ENCODE measurements around the gene NCOA7.
"Not testable (repeated sequence)": the region's sequence is repeated elsewhere in the genome, so short reads cannot be mapped to it uniquely, and the experiment has no call there.

Gene NCOA7

GRCh38 chr6:125841356-125842090, 50.8 kb downstream of the NCOA7 start:
- no peaks in the 10 kb centered on the region for H3K4me1 ChIP-seq (ENCODE audit: control insufficient read depth, insufficient read depth, low read length)
- H3K27me3 ChIP-seq (ENCODE audit: control insufficient read depth in 1 of 2, insufficient read depth in 2 of 2, low read length in 2 of 2): no peaks in the 10 kb centered on the region
- H3K27ac ChIP-seq (ENCODE audit: low read length): no peak overlapping the region
- no peak overlapping the region for H3K9ac ChIP-seq (ENCODE audit: low read length in 2 of 2)
- no peaks in the 10 kb centered on the region for H3K9me3 ChIP-seq (ENCODE audit: control insufficient read depth in 2 of 2, low read length in 2 of 2)
- no peaks in the 10 kb centered on the region for H3K36me3 ChIP-seq (ENCODE audit: control insufficient read depth in 2 of 2, insufficient read depth in 2 of 2, low read length in 2 of 2)
- no peak overlapping the region for H3K4me3 ChIP-seq (ENCODE audit: low read length in 2 of 2)

- H3K27me3 ChIP-seq (ENCODE audit: control insufficient read depth in 1 of 2, insufficient read depth in 2 of 2, low read length in 2 of 2): no peaks in the 10 kb centered on the region
- H3K4me1 ChIP-seq (ENCODE audit: control insufficient read depth, insufficient read depth, low read length): no peaks in the 10 kb centered on the region
- H3K9me3 ChIP-seq (ENCODE audit: control insufficient read depth in 2 of 2, low read length in 2 of 2): no peaks in the 10 kb centered on the region
- H3K27ac ChIP-seq (ENCODE audit: low read length): no peak overlapping the region
- H3K9ac ChIP-seq (ENCODE audit: low read length in 2 of 2): no peak overlapping the region
- no peaks in the 10 kb centered on the region for H3K36me3 ChIP-seq (ENCODE audit: control insufficient read depth in 2 of 2, insufficient read depth in 2 of 2, low read length in 2 of 2)
- H3K4me3 ChIP-seq (ENCODE audit: low read length in 2 of 2): no peak overlapping the region
These were observed 51.4 kb downstream of the NCOA7 start for GRCh38 chr6:125842091-125842626.

DNA sequence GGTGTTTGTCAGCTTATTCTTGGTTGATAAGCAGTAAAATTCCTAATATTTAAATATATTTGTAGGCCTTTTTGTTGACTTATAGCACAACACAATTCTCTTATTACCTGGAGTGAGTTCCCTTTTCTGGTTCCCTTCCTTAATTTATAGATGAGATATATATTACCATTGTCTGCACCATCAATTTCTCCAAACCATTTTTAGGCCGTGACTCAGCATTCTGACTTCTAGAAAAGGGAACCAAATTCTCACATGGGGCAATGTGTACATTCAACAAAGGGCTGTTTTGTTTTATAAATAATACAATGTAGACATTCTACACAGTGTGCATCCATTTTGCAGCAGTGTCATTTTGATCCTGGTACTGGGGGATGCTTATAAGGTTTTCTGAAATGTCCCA, 52.8 kb downstream of the NCOA7 start:
- no peaks in the 10 kb centered on the region for H3K36me3 ChIP-seq (ENCODE audit: control insufficient read depth in 2 of 2, insufficient read depth in 2 of 2, low read length in 2 of 2)
- H3K4me3 ChIP-seq (ENCODE audit: low read length in 2 of 2): no peak overlapping the region
- no peaks in the 10 kb centered on the region for H3K9me3 ChIP-seq (ENCODE audit: control insufficient read depth in 2 of 2, low read length in 2 of 2)
- no peak overlapping the region for H3K27ac ChIP-seq (ENCODE audit: low read length)
- no peaks in the 10 kb centered on the region for H3K27me3 ChIP-seq (ENCODE audit: control insufficient read depth in 1 of 2, insufficient read depth in 2 of 2, low read length in 2 of 2)
- H3K9ac ChIP-seq (ENCODE audit: low read length in 2 of 2): no peak overlapping the region
- no peaks in the 10 kb centered on the region for H3K4me1 ChIP-seq (ENCODE audit: control insufficient read depth, insufficient read depth, low read length)

DNA sequence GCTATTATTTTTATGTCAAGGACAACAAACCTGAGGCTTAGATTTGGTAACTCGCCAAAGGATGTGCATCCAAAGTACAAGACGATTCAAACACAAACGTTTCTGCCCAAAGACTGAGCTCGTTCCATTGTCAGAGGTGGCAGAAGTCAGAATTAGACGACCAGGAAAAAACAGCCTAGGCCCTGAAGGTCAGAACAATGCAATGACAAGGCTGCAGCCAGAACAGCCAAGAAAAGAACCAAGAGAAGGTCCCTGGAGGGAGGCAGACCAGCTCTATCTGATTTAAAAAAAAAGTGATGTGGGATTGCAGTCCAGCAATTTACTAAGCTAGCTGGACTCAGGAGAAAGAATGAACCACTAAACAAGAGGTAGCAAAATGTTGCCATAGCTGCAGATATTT, 54.2 kb downstream of the NCOA7 start:
- no peak overlapping the region for H3K4me3 ChIP-seq (ENCODE audit: low read length in 2 of 2)
- H3K27ac ChIP-seq (ENCODE audit: low read length): no peak overlapping the region
- H3K36me3 ChIP-seq (ENCODE audit: control insufficient read depth in 2 of 2, insufficient read depth in 2 of 2, low read length in 2 of 2): no peaks in the 10 kb centered on the region
- no peaks in the 10 kb centered on the region for H3K9me3 ChIP-seq (ENCODE audit: control insufficient read depth in 2 of 2, low read length in 2 of 2)
- no peaks in the 10 kb centered on the region for H3K4me1 ChIP-seq (ENCODE audit: control insufficient read depth, insufficient read depth, low read length)
- H3K9ac ChIP-seq (ENCODE audit: low read length in 2 of 2): no peak overlapping the region
- no peaks in the 10 kb centered on the region for H3K27me3 ChIP-seq (ENCODE audit: control insufficient read depth in 1 of 2, insufficient read depth in 2 of 2, low read length in 2 of 2)

- H3K4me1 ChIP-seq (ENCODE audit: control insufficient read depth, insufficient read depth, low read length): no peaks in the 10 kb centered on the region
- no peak overlapping the region for H3K4me3 ChIP-seq (ENCODE audit: low read length in 2 of 2)
- no peaks in the 10 kb centered on the region for H3K27me3 ChIP-seq (ENCODE audit: control insufficient read depth in 1 of 2, insufficient read depth in 2 of 2, low read length in 2 of 2)
- H3K36me3 ChIP-seq (ENCODE audit: control insufficient read depth in 2 of 2, insufficient read depth in 2 of 2, low read length in 2 of 2): no peaks in the 10 kb centered on the region
- no peaks in the 10 kb centered on the region for H3K9me3 ChIP-seq (ENCODE audit: control insufficient read depth in 2 of 2, low read length in 2 of 2)
- no peak overlapping the region for H3K27ac ChIP-seq (ENCODE audit: low read length)
- H3K9ac ChIP-seq (ENCODE audit: low read length in 2 of 2): no peak overlapping the region
These were observed 55.7 kb downstream of the NCOA7 start for GRCh38 chr6:125846292-125847024.

- H3K4me1 ChIP-seq (ENCODE audit: control insufficient read depth, insufficient read depth, low read length); H3K36me3 ChIP-seq (ENCODE audit: control insufficient read depth in 2 of 2, insufficient read depth in 2 of 2, low read length in 2 of 2); H3K9me3 ChIP-seq (ENCODE audit: control insufficient read depth in 2 of 2, low read length in 2 of 2); H3K9ac ChIP-seq (ENCODE audit: low read length in 2 of 2); H3K27ac ChIP-seq (ENCODE audit: low read length); H3K4me3 ChIP-seq (ENCODE audit: low read length in 2 of 2); H3K27me3 ChIP-seq (ENCODE audit: control insufficient read depth in 1 of 2, insufficient read depth in 2 of 2, low read length in 2 of 2): not testable (repeated sequence)
These were observed 57.5 kb downstream of the NCOA7 start for GRCh38 chr6:125848286-125848685.

DNA sequence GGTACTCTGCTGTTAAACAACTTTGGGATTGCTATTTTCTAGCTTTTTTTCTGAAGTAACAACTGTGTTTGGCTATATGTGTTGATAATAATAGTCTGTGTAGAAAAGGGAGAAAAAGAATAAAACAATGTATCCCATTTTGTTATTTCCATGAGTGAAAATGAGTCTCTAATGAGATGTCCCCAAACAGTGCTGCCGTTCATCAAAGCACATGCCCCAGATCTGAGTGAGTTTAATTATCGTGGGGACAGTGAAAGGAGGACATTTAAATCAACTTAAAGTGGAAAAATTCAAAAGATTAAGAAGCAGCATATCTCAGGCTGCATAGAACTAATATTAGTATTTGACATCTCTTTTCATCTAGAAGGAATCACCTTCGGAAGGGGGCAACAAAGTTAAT, 59.6 kb downstream of the NCOA7 start:
- no peak overlapping the region for H3K27ac ChIP-seq (ENCODE audit: low read length)
- H3K4me1 ChIP-seq (ENCODE audit: control insufficient read depth, insufficient read depth, low read length): no peaks in the 10 kb centered on the region
- H3K4me3 ChIP-seq (ENCODE audit: low read length in 2 of 2): no peak overlapping the region
- no peaks in the 10 kb centered on the region for H3K36me3 ChIP-seq (ENCODE audit: control insufficient read depth in 2 of 2, insufficient read depth in 2 of 2, low read length in 2 of 2)
- H3K27me3 ChIP-seq (ENCODE audit: control insufficient read depth in 1 of 2, insufficient read depth in 2 of 2, low read length in 2 of 2): no peaks in the 10 kb centered on the region
- no peak overlapping the region for H3K9ac ChIP-seq (ENCODE audit: low read length in 2 of 2)
- no peaks in the 10 kb centered on the region for H3K9me3 ChIP-seq (ENCODE audit: control insufficient read depth in 2 of 2, low read length in 2 of 2)

DNA sequence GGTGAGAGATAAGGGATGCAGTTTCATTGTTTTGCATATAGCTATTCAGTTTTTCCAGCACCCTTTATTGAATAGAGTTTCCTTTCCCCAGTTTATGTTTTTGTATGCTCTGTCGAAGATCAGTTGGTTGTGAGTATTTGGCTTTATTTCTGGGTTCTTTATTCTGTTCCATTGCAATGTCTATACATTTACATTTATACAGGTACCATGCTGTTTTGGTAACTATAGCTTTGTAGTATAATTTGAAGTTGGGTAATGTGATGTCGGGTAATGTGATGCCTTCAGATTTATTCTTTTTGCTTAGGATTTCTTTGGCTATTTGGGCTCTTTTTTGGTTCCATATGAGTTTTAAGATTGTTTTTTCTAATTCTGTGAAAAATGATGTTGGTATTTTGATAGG, 61.8 kb downstream of the NCOA7 start:
- H3K4me3 ChIP-seq (ENCODE audit: low read length in 2 of 2): no peak overlapping the region
- H3K9ac ChIP-seq (ENCODE audit: low read length in 2 of 2): no peak overlapping the region
- no peaks in the 10 kb centered on the region for H3K9me3 ChIP-seq (ENCODE audit: control insufficient read depth in 2 of 2, low read length in 2 of 2)
- H3K4me1 ChIP-seq (ENCODE audit: control insufficient read depth, insufficient read depth, low read length): no peaks in the 10 kb centered on the region
- no peaks in the 10 kb centered on the region for H3K36me3 ChIP-seq (ENCODE audit: control insufficient read depth in 2 of 2, insufficient read depth in 2 of 2, low read length in 2 of 2)
- H3K27me3 ChIP-seq (ENCODE audit: control insufficient read depth in 1 of 2, insufficient read depth in 2 of 2, low read length in 2 of 2): no peaks in the 10 kb centered on the region
- H3K27ac ChIP-seq (ENCODE audit: low read length): no peak overlapping the region

- H3K9ac ChIP-seq (ENCODE audit: low read length in 2 of 2): no peak overlapping the region
- H3K9me3 ChIP-seq (ENCODE audit: control insufficient read depth in 2 of 2, low read length in 2 of 2): no peaks in the 10 kb centered on the region
- H3K4me3 ChIP-seq (ENCODE audit: low read length in 2 of 2): no peak overlapping the region
- no peaks in the 10 kb centered on the region for H3K27me3 ChIP-seq (ENCODE audit: control insufficient read depth in 1 of 2, insufficient read depth in 2 of 2, low read length in 2 of 2)
- H3K27ac ChIP-seq (ENCODE audit: low read length): no peak overlapping the region
- H3K36me3 ChIP-seq (ENCODE audit: control insufficient read depth in 2 of 2, insufficient read depth in 2 of 2, low read length in 2 of 2): no peaks in the 10 kb centered on the region
- no peaks in the 10 kb centered on the region for H3K4me1 ChIP-seq (ENCODE audit: control insufficient read depth, insufficient read depth, low read length)
These were observed 62.4 kb downstream of the NCOA7 start for GRCh38 chr6:125853168-125853567.

DNA sequence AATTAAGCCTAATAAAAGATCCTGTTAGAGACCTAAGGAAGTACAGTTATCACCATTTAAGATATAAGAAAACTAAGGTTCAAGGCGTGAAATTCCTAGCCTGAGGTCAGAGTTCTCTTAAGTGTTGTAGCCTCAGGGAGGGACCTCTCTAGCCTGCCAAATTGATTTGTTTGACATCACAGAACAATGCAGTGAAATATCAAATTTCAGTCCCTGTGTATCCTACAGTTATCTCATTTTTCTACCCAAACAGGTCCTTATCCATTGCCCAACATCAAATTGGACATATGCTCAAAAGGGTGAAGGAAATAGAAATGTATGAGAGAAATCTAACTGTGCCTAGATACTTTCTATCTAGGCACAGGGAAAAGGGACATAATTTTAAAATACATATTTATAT, 63.0 kb downstream of the NCOA7 start:
- Histone ChIP-seq H3K9ac (ENCODE audit: low read length in 2 of 2) (no peak overlapping the region), H3K4me3 (ENCODE audit: low read length in 2 of 2) (no peak overlapping the region), H3K27ac (ENCODE audit: low read length) (no peak overlapping the region)

GRCh38 chr6:125854355-125854754, 63.6 kb downstream of the NCOA7 start:
- H3K9me3 ChIP-seq (ENCODE audit: control insufficient read depth in 2 of 2, low read length in 2 of 2): no peaks in the 10 kb centered on the region
- H3K27me3 ChIP-seq (ENCODE audit: control insufficient read depth in 1 of 2, insufficient read depth in 2 of 2, low read length in 2 of 2): no peaks in the 10 kb centered on the region
- no peak overlapping the region for H3K9ac ChIP-seq (ENCODE audit: low read length in 2 of 2)
- no peak overlapping the region for H3K27ac ChIP-seq (ENCODE audit: low read length)
- peaks cover 2% of the 10 kb centered on the region for H3K4me1 ChIP-seq (ENCODE audit: control insufficient read depth, insufficient read depth, low read length)
- H3K4me3 ChIP-seq (ENCODE audit: low read length in 2 of 2): no peak overlapping the region
- H3K36me3 ChIP-seq (ENCODE audit: control insufficient read depth in 2 of 2, insufficient read depth in 2 of 2, low read length in 2 of 2): peaks cover 0 to 2% of the 10 kb centered on the region in 2 donors

More for the DNA sequence above, 63.0 kb downstream of the NCOA7 start:
- peaks cover 0 to under 1% of the 10 kb centered on the region in 2 donors for H3K36me3 ChIP-seq (ENCODE audit: control insufficient read depth in 2 of 2, insufficient read depth in 2 of 2, low read length in 2 of 2)
- no peaks in the 10 kb centered on the region for H3K9me3 ChIP-seq (ENCODE audit: control insufficient read depth in 2 of 2, low read length in 2 of 2)
- H3K27me3 ChIP-seq (ENCODE audit: control insufficient read depth in 1 of 2, insufficient read depth in 2 of 2, low read length in 2 of 2): no peaks in the 10 kb centered on the region
- H3K4me1 ChIP-seq (ENCODE audit: control insufficient read depth, insufficient read depth, low read length): peaks cover 2% of the 10 kb centered on the region

Measured in stomach smooth muscle (tissue), 2 donors.